Stimulated activated CD4-positive, alpha-beta T cell treated with anti-CD3 and anti-CD28 coated beads, Interleukin-15, amount 100 ng/mL, for 1 hour (primary cell): ENCODE measurements around the gene TGFBI.
A peak's percentile ranks its signal among the peaks of the same experiment; 100 is the strongest.

ENCODE experiments used
- DNase-seq, 2 donors: peaks; one replicate each; pipeline ENCODE4 v3.0.0-alpha.2; 2020; ENCODE audit warnings: low read depth in 1 of 2, low spot score in 1 of 2

Gene TGFBI

DNA sequence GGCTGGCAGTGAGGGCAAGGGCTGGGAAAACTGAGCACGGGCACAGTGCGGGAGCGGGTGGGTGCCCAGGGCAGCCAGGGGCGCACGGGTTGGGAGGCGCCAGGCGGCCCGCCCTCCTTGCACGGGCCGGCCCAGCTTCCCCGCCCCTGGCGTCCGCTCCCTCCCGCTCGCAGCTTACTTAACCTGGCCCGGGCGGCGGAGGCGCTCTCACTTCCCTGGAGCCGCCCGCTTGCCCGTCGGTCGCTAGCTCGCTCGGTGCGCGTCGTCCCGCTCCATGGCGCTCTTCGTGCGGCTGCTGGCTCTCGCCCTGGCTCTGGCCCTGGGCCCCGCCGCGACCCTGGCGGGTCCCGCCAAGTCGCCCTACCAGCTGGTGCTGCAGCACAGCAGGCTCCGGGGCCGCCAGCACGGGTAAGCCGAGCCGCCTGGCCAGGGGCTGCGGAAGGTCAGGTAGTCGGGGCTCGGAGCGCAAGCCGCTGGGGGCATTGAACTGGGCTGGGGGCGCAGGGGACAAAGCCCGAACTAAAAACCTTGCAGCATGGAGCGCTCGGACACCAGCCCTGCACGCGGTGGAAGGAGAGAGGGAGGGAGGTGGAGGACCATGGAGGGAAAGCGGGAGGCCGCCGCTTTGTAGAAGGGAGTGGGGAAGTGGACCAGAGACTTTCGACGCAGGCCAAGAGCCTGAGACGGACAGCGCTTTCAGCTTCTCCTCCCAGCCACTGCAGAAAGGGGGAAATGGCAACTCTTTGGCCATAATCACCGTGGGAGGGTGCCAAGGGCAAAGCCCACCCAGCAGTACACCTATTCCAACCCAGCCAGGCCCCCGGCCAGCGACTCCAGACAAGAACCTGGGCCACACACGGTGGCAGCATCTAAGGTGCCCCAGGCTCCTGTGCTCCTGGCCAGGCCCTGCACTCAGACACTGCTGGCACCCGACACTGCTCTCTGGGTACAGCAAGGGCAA lies at the start of gene TGFBI:
TGFBI (plus strand) TSS at position 207 of the 961 bp plus-strand sequence; CDS start at position 275, 68 bp downstream.
- DNase-seq, result peak in 1 of 2 donors; percentile 3

DNA sequence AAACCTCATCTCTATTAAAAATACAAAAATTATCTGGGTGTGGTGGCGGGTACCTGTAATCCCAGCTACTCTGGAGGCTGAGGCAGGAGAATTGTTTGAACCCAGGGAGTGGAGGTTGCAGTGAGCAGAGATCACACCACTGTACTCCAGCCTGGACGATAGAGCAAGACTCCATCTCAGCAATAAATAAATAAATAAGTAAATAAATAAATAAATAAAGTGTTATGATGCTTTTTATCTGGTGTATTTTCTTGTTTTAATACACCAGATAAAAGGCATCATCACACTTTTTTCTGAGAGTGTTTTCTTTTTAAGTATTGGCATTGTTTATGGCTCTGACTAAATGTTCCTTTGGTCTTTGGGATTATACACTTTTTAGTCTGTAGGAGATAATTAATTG lies 49.8 kb upstream of the TGFBI start:
- no peak for DNase-seq

DNA sequence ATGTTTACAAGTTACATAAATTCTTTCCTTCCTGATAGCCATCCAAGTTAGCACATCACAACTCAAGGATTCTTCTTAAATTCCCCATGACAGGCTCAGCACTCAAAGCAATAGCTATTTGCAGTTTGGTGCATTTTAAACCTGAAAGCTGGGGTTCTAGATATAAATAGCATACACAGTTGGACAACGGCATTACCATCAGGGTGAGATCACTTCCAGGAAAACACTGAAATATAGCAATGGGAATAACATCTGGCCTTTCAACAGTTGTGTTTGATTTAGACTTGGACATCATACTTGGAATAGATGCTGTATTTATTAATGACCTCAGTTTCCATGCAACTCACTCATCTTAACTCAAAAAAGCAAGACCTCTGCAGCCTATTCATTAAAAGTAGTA lies 49.3 kb upstream of the TGFBI start:
- DNase-seq, result no peak

DNA sequence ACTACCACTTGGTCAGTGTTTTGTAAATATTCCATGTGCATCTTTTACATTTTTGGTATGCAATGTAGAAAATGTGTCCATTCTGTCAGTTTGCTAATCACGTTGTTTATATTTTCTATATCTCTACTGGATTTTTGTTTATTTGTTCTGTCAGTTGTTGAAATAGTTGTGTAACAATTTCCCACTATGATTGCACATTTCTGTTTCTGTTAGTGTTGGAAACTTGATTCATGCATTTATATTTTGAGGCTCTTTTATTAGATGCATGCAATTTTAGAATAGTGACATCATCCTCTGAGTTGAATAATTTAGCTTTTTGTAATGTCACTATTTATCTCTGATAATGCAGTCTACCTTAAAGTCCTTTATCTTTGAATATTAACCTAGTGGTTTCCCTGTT lies 48.2 kb upstream of the TGFBI start:
- DNase-seq, result no peak

DNA sequence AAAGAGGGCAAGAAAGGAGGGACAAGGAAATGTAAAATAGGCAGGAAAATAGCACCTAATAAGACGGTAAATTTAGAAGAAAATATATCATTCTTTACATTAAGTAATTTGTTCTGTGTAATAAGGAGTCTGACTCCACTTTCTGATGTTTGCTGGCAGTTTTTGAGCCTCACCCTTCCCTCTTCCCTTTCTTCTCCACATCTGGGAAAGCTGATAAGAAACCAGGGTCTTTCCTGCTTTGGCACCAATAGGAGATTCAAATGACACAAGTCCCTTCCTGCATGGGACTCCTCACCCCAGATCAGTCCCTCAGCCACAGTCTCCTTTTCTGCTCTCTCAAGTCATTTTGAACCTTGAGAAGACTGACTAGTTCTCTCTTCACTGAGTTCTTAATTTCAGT lies 42.8 kb upstream of the TGFBI start:
- DNase-seq, result no peak

DNA sequence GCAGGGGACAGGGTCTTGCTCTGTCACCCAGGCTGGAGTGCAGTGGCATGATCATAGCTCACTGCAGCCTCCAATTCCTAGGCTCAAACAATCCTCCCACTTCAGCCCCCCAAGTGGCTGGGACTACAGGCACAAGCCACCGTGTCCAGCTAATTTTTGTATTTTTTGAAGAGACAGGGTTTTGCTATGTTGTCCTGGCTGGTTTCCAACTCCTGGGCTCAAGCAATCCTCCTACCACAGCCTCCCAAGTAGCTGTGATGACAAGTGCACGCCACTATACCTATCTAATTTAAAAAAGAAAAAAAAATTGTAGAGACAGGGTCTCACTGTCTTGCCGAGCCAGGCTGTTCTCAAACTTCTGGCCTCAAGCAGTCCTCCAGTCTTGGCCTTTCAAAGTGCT lies 42.4 kb upstream of the TGFBI start:
- DNase-seq, result no peak

DNA sequence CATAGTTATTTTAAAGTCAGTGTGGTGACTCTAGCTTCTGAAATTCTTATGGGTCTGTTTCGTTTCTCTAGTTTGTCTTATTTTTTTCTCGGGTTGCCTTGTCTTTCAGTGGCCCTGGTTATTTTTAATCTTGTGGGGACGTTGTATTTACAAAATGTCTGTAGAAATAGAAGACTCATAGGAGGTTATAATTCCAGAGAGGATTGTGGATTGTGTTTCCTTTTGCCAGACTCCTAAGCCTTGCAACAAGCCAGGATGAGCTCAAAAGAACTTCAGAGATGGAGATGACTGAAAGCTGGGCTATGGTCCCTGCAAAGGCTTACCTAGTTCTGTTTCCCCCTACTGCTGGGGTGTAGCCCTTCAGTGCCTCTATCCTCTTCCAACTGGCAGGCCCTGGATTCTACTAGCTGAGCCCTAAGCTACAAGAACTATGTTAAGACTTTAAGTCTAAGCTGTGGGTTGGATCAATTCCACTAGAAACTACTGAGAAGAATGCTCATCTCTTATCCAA lies 41.8 kb upstream of the TGFBI start:
- no peak for DNase-seq

DNA sequence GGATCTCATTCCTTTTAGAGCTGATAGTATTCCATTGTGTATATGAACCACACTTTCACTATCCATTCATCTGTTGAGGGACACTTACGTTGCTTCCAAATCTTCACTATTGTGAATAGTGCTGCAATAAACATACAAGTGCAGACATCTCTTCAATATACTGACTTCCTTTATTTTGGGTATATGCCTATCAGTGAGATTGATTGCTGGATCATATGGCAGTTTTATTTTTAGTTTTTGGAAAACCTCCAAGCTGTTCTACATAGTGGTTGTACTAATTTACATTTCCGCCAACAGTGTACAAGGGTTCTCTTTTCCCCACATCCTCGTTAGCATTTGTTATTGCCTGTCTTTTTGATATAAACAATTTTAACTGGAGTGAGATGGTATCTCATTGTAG lies 40.2 kb upstream of the TGFBI start:
- no peak for DNase-seq

DNA sequence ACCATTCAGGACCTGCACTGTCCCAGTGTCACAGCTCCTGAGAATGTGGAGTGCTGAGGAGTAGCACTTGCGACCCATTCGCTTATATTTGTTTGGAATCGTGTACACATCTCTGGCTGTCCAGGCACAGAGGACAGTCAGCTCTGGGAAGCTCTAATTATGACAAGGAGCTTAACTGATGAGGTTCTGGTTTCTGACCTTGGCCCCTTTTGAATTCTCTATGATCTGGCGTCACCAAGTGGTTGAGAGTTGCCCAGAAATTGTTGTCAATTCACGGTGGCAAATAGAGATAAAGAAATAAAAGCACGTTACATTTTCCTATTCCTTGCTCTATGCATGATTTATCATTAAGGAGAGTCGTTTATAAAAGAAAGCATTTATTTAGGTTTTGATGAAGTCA lies 39.1 kb upstream of the TGFBI start:
- DNase-seq, result no peak

DNA sequence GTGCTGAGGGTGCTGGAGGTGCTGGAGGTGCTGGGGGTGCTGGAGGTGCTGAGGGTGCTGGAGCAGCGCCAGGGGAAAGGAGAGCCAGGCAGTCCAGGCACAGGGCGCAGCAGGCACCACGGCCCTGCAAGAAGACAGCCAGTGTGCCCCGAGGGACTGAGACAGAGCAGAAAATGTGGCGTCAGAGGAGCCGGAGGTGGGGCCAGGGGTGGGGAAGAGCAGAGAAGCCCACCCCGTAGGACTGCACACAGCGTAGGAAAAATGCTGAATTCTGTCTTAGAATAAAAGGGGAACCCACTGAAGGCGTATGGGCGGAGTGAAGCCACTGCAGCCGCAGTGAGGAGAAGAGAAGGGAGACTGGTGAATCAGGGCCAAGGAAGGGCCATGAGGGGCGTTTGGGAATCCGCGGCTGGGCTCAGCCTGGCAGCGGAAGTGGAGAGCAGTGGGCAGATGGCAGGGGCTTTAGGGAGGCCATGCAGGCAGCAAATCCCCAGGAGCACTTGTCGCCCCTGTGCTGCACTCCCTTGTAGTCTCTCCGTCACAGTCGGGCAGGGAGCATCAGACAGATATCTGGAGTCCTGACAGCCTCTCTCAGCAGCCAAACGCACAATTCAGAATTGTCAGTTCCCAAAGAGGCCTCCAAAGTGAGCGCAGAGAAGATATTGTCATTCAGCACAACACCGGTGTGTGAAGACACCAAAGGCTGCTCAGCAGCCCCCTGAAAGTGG lies 38.1 kb upstream of the TGFBI start:
- no peak for DNase-seq

DNA sequence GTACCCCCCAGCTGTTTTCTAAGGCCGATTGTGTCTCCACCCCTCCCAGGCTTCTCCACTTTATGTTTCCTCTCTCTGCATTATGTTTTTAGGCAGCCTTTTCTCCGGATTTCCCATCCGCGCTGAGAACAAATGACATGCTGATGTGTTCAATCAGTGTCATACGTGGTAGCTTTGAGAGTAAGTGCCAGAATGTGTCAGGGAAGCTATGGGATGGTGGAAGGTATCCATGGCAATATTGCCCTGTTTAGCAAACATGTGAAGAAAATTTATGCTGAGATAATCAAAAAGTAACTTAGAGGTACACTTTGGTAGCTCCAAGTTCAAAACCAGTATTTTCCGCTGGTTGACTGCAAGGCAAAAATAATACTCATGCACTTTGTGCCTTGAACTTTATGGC lies 37.4 kb upstream of the TGFBI start:
- DNase-seq, result no peak

DNA sequence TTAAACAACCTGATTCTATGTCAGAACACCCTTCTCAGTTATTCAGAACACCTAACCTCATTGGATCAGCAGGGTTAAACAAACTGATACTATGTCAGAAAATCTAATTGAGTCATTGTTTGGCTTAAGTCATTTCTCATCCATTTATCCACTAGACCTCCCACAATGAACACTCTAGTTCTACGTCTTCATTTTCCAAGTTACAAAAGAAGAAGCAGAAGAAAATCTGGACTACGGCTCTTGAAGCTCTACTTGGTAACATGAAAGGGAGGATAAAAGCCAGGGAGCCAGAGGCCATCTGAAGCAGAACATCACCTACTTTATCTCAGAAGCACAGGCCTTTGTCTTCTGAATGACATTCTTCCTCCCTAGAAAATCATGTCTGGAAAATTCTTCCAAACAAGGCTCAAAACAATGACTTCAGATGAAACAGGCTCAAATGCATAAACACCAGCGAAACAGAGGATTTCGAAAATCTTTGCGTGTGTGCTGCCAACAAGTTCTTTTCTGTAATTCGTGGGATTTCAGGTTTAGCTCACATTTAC lies 35.4 kb upstream of the TGFBI start:
- no peak for DNase-seq

DNA sequence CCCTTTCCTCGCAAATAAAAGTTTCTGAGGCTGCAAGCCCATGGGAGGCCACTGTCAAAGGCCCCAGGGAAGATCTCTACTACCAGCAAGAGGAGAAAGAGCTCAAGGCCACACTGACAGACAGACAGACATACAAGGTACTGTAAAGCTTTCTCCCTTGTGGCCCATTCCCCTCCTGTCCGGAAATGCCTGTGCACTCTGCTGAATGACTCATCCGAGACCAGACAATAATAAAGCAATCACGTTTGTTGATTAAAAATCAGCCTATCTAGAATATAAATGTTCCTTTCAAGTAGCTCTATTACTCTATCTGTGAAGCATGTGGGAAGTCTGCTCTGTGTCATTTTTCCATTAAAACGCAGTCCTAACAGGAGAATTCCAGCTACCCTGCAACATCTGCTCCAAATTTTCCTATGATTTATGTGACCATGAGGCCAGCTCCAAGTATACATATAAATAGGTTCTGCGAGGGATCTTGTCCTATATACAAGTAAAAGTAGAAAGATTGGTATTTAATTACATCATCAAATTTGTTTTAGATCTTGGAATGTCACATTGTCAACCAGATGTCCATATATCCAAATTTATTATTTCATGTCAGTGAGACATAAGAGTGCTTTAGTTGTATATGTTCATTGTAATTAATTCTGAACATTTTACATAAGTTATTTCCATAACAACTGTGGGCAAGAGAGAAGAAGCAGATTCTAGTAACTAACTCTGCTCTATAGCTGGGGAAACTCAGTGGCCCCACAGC lies 34.7 kb upstream of the TGFBI start:
- no peak for DNase-seq

DNA sequence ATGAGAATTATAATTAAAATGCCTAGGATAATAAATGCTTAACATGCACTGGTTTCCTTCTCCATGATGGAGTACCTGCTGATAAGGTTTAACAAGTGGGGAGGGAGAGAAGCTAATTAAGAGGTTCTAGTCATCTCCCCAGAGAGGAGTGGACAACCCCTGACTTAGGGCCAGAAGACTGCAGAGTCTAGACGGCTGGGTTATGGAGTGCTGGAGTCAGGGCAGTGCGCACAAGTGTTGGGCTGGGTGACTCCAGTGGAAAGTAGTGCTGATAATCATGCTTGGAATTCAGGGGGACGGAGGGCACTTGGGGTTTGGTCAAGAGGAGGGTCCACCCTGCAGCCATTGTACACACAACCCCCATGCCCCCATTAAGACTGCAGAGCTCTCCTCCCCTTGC lies 32.8 kb upstream of the TGFBI start:
- no peak for DNase-seq

DNA sequence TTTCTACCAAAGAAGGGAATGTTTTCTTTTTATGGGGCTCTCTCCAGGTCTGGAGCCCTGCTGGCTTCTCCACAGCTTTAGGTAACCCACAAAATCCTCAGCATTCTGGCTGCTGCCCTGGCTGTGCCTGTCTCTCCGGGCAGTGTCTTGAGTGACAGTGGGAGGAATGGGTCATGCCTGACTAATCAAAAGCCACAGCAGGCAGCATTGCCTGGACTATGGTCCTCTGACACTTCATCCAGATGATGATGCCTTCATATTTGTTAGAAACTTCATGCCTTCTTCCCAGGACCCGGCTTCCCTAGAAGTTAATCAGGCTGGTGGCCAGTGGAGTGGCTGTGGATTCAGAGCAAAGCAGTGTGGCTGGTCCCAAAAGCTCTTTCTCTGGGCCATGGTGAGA lies 32.2 kb upstream of the TGFBI start:
- DNase-seq, result no peak

DNA sequence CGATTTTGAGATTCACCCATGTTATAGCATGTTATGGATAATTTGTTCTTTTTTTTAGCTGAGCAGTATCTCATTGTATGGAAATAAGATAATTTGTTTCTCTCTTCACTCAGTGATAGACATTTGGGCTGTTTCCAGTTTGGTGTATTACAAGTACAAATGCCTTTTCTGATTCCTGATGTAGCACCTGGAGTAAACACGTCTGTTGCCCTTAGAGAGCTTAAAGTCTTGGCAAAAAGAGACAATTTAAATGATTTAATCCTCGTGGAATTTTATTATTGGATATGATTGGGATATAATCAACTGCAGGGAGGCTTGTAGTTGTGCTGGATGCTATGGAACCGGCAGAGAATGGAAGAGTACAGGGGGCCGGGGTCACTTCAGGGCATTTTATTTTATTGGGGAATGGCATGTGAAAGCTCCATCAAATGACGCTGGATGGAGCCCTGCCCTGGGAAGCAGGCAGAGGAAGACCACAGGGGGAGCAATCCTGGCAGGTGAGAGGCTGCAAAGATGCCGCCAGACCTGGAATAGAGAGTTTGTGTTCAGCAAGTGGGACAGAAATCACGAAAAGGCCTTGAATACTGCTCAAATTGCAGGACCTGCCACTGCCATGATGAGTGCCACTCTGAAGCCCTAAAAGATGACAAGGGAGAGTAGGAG lies 31.0 kb upstream of the TGFBI start:
- no peak for DNase-seq

DNA sequence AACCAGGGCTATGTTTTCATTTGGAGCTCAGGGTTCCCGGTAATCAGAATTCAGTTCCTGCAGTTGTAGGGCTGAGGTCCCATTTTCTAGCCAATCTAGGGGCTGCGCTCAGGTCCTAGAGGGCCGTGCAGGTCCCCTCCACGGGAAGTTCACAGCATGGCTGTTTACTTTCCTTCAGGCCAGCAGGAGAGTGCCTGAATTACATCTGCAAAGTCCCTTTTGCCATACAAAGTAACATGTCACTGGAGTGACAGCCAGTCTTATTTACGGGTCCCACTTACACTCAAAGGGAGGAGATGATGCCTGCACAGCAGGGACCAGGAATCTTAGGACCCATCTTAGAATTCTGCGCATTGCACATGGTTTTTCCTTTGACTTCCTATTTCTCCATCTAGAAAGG lies 29.9 kb upstream of the TGFBI start:
- no peak for DNase-seq

DNA sequence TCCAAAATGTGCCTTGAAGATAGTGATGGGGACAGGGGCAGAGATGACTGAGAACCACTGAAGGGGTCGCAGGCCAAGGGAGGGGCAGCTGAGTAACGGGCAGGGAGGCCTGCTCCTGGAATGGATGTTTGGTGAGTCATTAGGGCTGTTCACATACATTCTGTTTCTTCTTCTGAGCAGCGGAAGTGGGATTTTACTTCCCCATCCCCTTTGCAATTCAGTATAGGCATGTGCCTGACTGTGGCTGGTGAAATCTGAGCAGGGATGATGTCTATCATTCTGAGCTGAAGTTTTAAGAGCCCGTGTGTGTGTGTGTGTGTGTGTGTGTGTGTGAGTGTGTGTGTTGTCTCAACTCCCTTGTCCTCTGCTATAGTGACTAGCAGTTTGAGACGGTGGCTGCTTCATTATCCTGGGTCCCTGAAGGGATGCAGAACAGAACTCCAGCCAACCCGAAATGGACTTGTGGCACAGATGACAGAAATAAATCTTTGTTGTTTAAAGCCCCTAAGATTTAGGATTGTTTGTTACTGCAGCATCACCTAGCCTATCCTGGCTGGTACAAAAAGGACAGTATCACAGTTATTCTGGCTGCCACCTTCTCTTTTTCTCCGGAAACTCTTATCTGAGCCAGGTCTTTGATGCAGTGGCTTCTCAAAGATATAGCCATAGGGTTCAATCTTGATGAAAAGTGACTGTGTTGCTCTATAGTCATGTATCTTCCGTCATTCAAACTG lies 29.2 kb upstream of the TGFBI start:
- no peak for DNase-seq

DNA sequence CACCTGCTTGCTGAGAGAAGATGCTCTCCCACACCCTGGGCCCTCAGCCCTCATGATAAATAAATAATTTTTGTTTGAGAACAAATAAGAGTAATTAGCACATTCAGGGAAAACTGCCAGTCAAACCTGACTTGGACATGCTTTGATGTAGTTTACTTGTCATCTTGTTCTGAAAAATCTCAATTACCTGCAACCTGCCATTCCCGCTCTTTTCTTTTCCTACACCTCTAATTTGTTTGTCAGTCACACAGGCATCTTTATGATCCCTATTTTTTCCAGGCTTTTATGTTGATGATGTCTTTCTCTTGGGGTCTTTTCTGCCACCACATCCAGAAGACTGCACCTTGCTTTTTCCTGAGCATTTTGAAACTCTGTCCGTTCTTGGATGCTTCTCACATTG lies 28.6 kb upstream of the TGFBI start:
- no peak for DNase-seq

DNA sequence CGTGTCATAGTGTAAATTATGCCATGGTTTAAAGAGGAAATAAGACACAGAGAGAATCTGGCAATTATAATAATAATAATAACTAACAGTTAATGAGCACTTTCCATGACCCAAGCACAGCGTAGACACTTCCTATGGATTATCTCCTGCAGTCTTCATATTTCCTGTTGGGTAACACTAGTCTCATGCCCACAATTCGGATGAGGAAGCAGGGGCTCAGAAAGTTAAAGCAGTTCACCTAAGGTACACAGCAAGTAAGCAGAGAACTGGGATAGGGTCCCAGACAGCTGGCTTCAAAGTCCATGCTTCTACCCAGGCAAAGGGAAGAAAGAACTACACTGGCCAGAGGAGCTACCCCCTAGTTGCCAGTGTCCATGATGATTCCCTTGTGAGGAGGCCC lies 27.9 kb upstream of the TGFBI start:
- DNase-seq, result no peak
